Stimulated activated CD8-positive, alpha-beta memory T cell treated with anti-CD3 and anti-CD28 coated beads, Interleukin-12 subunit alpha, Interleukin-12 subunit beta, amount 100 ng/mL, for 24 hours (primary cell): Measurements from ENCODE around the gene FGF19.

Experiments used
- DNase-seq: peaks from one replicate; pipeline ENCODE4 v3.0.0-alpha.2; 2020; ENCODE audit errors: extremely low read depth

FGF19 gene

GRCh38 chr11:69671734-69672465 lies 31.9 kb downstream of the FGF19 start:
- DNase-seq: no peak

- no peak for DNase-seq
Observed at GRCh38 chr11:69670158-69670845, 33.5 kb downstream of the FGF19 start.

GRCh38 chr11:69669486-69669885 lies 34.3 kb downstream of the FGF19 start:
- DNase-seq: no peak

GRCh38 chr11:69667619-69668604 lies 35.9 kb downstream of the FGF19 start:
- DNase-seq: no peak

GRCh38 chr11:69666752-69667536 lies 36.9 kb downstream of the FGF19 start:
- no peak for DNase-seq

- no peak for DNase-seq
Observed at GRCh38 chr11:69666261-69666660, 37.6 kb downstream of the FGF19 start.

GRCh38 chr11:69665669-69666068 lies 38.2 kb downstream of the FGF19 start:
- no peak for DNase-seq

GRCh38 chr11:69664901-69665300 lies 38.9 kb downstream of the FGF19 start:
- DNase-seq: no peak

- no peak for DNase-seq
Observed at GRCh38 chr11:69664103-69664775, 39.6 kb downstream of the FGF19 start.

- DNase-seq: no peak
Observed at GRCh38 chr11:69663326-69663725, 40.5 kb downstream of the FGF19 start.

GRCh38 chr11:69662806-69663205 lies 41.0 kb downstream of the FGF19 start:
- no peak for DNase-seq

GRCh38 chr11:69662021-69662698 lies 41.7 kb downstream of the FGF19 start:
- no peak for DNase-seq

- no peak for DNase-seq
Observed at GRCh38 chr11:69661413-69661715, 42.5 kb downstream of the FGF19 start.

GRCh38 chr11:69660001-69660500 lies 43.8 kb downstream of the FGF19 start:
- no peak for DNase-seq

- DNase-seq: no peak
Observed at GRCh38 chr11:69659591-69659990, 44.2 kb downstream of the FGF19 start.

- no peak for DNase-seq
Observed at GRCh38 chr11:69658626-69659450, 45.0 kb downstream of the FGF19 start.

GRCh38 chr11:69657911-69658625 lies 45.8 kb downstream of the FGF19 start:
- no peak for DNase-seq

GRCh38 chr11:69657456-69657910 lies 46.3 kb downstream of the FGF19 start:
- no peak for DNase-seq
